Peyer's patch (tissue), 4 donors: ENCODE results near the gene SNED1. TPM values are rescaled to one million over a fixed set of nuclear protein-coding genes. Genes with fewer than 3 reads are reported as not detected.

Experiments used
- DNase-seq, 3 donors: peaks; one replicate each; pipeline ENCODE4 v3.0.0-alpha.2; 2017 to 2019
- H3K27ac ChIP-seq, 4 donors: fragments of 200-600 bp; sonication (generic); one replicate each; pipeline ENCODE4 v1.5.1; 2016 to 2019
- H3K27me3 ChIP-seq, 2 donors: fragments of 200-600 bp; sonication (generic); one replicate each; pipeline ENCODE4 v1.5.1; 2019
- H3K36me3 ChIP-seq, 3 donors: fragments of 200-600 bp; sonication (generic); one replicate each; pipeline ENCODE4 v1.5.1; 2016 to 2019
- H3K4me1 ChIP-seq, 4 donors: fragments of 200-600 bp; sonication (generic); one replicate each; pipeline ENCODE4 v1.5.1; 2016 to 2019
- H3K4me3 ChIP-seq, 4 donors: fragments of 200-600 bp; sonication (generic); 1 replicate in 3 of 4; 2 replicates in 1 of 4; pipeline ENCODE4 v1.5.1; 2016 to 2019; ENCODE audit warnings: mild to moderate bottlenecking in 1 of 4
- H3K9me3 ChIP-seq, 4 donors: fragments of 200-600 bp; sonication (generic); one replicate each; pipeline ENCODE4 v1.5.1; 2016 to 2019; ENCODE audit warnings: mild to moderate bottlenecking in 1 of 4
- POLR2A ChIP-seq, 2 donors: fragments of 450-650 bp; IDR thresholded peaks; one replicate each; pipeline ENCODE4 v1.5.1; 2017; ENCODE audit warnings: antibody characterized with exemption in 2 of 2, mild to moderate bottlenecking in 2 of 2, moderate library complexity in 2 of 2
- total RNA-seq, 4 donors: library from RNA; depleted of rRNA; stranded (reverse); fragments of >200 nt; gene quantifications; one replicate each; pipeline ENCODE4 v1.1.0, GENCODE V29; 2016
- TF ChIP-seq, protein P1 (sequence below), 6 experiments: fragments of 450-650 bp in 4 of 6; fragments of 200-600 bp in 2 of 6; sonication (generic) in 1 of 6; IDR thresholded peaks; one replicate each; pipeline ENCODE4 v1.5.1; 2017 to 2019; ENCODE audit warnings: antibody characterized with exemption in 6 of 6, mild to moderate bottlenecking in 3 of 6, moderate library complexity in 1 of 6

The SNED1 gene
- total RNA-seq, 4 donors from 2014 or later: 6.8 to 83.3 (median 25.2) TPM

DNA sequence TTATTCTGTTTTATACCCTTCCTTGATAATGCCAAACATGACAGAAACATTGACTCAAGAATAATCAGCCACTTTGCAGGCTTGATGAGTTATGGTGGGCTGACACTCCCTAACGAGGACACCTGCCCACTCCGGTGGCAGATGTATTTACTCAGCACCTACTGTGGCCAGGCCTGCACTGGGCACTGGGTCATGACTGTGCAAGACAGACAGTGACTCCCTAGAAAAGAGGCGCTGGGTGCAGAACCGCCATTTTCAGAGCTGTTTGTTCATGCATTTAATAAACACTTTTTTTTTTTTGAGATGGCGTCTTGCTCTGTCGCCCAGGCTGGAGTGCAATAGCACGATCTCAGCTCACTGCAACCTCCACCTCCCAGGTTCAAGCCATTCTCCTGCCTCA, 32.5 kb downstream of the SNED1 start:
- no peak for DNase-seq
- no peaks in the 10 kb centered on the region for H3K27me3 ChIP-seq
- no peak overlapping the region for H3K4me3 ChIP-seq
- H3K27ac ChIP-seq: no peak overlapping the region
- H3K36me3 ChIP-seq: peaks cover 0 to 3% (median 0%) of the 10 kb centered on the region in 3 donors
- TF ChIP-seq POLR2A (IDR thresholded peaks at IDR 0.05): no peak
- TF ChIP-seq, protein P1, sequence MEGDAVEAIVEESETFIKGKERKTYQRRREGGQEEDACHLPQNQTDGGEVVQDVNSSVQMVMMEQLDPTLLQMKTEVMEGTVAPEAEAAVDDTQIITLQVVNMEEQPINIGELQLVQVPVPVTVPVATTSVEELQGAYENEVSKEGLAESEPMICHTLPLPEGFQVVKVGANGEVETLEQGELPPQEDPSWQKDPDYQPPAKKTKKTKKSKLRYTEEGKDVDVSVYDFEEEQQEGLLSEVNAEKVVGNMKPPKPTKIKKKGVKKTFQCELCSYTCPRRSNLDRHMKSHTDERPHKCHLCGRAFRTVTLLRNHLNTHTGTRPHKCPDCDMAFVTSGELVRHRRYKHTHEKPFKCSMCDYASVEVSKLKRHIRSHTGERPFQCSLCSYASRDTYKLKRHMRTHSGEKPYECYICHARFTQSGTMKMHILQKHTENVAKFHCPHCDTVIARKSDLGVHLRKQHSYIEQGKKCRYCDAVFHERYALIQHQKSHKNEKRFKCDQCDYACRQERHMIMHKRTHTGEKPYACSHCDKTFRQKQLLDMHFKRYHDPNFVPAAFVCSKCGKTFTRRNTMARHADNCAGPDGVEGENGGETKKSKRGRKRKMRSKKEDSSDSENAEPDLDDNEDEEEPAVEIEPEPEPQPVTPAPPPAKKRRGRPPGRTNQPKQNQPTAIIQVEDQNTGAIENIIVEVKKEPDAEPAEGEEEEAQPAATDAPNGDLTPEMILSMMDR (IDR thresholded peaks at IDR 0.05): no peak
- H3K9me3 ChIP-seq: peaks cover 0 to 12% (median 0%) of the 10 kb centered on the region in 4 donors
- H3K4me1 ChIP-seq: no peaks in the 10 kb centered on the region

DNA sequence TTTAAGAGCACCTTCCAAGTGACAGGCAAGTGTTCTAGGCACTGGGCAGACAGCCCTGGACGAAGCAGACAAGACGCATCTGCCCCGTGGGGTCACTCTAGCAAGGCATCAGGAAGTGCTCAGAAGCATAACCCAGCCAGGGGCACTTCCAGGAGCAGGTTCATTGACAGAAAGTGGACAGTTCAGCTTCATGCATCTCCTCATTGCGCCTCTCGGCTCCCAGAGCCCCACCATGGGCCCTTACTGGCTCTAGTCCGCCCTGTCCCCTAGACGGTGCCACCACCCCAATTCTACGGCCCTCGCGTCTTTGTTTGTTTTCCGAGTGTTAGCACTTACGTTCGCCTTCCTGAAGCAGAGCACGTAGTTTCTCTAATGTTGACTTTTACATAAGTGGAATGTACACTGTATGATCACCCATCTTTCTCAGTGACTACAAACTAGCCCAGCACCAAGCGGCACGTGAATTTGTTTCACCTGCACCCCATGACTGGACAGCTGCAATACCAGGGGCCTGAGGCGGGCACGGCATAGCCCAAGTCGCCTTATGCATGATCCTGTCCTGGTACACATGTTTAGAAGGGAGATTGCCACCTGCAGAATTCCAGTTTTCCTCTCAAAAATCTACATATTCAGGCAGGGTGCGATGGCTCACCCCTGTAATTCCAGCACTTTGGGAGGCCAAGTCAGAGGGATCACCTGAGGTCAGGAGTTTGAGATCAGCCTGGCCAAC, 33.2 kb downstream of the SNED1 start:
- no peaks in the 10 kb centered on the region for H3K27me3 ChIP-seq
- peaks cover 0 to 7% (median 0%) of the 10 kb centered on the region in 4 donors for H3K4me1 ChIP-seq
- no peak overlapping the region for H3K4me3 ChIP-seq
- H3K36me3 ChIP-seq: peaks cover 0 to 3% (median 0%) of the 10 kb centered on the region in 3 donors
- TF ChIP-seq, protein P1 (IDR thresholded peaks at IDR 0.05): no peak
- no peak for TF ChIP-seq POLR2A (IDR thresholded peaks at IDR 0.05)
- H3K27ac ChIP-seq: no peak overlapping the region
- H3K9me3 ChIP-seq: peaks cover 0 to 8% (median 0%) of the 10 kb centered on the region in 4 donors
- peak in 1 of 3 donors; percentile 39 for DNase-seq

DNA sequence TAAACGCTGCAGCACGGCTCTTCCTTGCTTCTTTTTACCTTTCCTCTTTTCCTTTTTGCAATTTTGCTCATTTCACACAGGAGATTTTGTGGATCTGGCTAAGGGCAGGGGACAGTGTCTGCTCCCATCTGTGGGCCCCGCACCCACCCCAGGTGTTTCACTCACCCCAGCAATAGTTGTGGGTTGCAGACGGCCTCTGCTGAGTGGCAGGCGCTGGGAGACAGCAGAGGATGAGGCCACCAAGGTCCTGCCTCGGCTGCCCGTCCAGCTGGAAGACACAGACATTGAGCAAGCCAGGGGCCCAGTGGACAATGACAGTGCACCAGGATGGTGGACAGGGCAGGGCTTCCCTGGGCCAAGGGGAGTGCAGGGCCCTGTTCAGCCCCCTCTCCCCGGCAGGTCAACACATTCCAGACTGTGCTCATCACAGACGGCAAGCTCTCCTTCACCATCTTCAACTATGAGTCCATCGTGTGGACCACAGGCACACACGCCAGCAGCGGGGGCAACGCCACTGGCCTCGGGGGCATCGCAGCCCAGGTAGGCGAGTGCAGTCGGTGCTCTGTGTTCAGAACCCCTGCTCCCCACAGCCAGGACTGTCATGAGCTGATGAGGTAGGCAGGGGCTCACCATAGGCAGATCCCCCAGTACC, 35.0 kb downstream of the SNED1 start:
- H3K36me3 ChIP-seq: peaks cover 0 to 4% (median 0%) of the 10 kb centered on the region in 3 donors
- H3K4me1 ChIP-seq: peaks cover 0 to 15% (median 0%) of the 10 kb centered on the region in 4 donors
- H3K27ac ChIP-seq: no peak overlapping the region
- no peak overlapping the region for H3K4me3 ChIP-seq
- no peak for DNase-seq
- H3K9me3 ChIP-seq: no peaks in the 10 kb centered on the region
- no peak for TF ChIP-seq POLR2A (IDR thresholded peaks at IDR 0.05)
- TF ChIP-seq, protein P1 (IDR thresholded peaks at IDR 0.05): no peak
- H3K27me3 ChIP-seq: no peaks in the 10 kb centered on the region

DNA sequence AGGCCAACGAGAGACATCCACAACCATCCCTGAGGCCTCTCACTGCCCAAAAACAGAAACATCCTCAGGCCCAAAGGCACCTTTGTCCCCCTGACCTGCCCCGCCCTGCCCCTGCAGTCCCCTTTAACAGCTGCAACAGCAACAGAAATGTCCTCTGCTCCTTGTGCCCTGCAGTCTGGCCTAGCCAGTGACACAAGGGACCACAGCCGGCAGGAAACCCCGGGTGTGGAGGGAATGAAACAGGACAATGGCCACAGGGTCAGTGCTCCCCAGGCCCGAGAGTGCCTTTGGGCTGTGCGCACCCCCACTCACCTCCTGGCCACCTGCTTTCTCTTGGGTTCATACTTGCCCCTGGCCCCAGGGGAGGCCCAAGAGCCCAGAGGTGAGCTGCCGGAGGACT, 35.6 kb downstream of the SNED1 start:
- H3K27me3 ChIP-seq: no peaks in the 10 kb centered on the region
- H3K4me1 ChIP-seq: peaks cover 0 to 15% (median 0%) of the 10 kb centered on the region in 4 donors
- TF ChIP-seq, protein P1 (IDR thresholded peaks at IDR 0.05): no peak
- no peak for TF ChIP-seq POLR2A (IDR thresholded peaks at IDR 0.05)
- peak in 1 of 3 donors; percentile 42 for DNase-seq
- H3K36me3 ChIP-seq: peaks cover 0 to 7% (median 0%) of the 10 kb centered on the region in 3 donors
- H3K27ac ChIP-seq: no peak overlapping the region
- no peaks in the 10 kb centered on the region for H3K9me3 ChIP-seq
- H3K4me3 ChIP-seq: no peak overlapping the region

DNA sequence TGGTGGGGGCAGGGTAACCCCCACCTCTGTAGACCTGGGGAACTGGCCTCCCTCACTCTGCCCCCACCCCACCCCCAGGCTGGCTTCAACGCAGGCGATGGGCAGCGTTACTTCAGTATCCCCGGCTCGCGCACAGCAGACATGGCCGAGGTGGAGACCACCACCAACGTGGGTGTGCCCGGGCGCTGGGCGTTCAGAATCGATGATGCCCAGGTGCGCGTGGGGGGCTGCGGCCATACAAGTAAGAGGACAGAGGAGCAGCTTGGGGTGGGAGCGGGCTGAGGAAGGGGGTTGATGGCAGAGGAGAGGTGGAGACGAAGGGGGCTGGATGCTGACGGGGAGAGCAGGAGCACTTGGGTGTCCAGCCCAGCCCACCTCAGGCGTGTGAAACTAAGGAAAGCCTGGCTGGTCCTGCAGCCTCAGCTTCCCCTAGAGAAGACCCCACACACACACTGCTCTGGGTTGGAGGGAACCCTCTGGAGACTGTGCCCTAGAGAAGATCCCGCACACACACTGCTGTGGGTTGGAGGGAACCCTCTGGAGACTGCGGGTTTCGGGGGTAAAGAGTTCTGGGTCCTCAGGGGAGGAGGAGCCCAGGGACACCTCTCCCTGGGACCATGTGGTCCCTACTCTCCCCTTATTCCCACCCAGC, 36.2 kb downstream of the SNED1 start:
- Histone ChIP-seq H3K27ac (peak overlapping the region in 1 of 4 donors; percentile 62), H3K4me1 (peaks cover 0 to 15% (median 0%) of the 10 kb centered on the region in 4 donors), H3K27me3 (no peaks in the 10 kb centered on the region), H3K36me3 (peaks cover 0 to 7% (median 0%) of the 10 kb centered on the region in 3 donors), H3K4me3 (no peak overlapping the region), H3K9me3 (no peaks in the 10 kb centered on the region)
- DNase-seq: no peak
- no peak for TF ChIP-seq POLR2A (IDR thresholded peaks at IDR 0.05)
- TF ChIP-seq, protein P1 (IDR thresholded peaks at IDR 0.05): no peak
